HEK293 (cell line): ENCODE results near the gene RRP9.

Experiments used
- CTCF ChIA-PET: fragments of 350-600 bp; formaldehyde crosslinking; extraction: SDS; loops from one replicate; lab custom pipeline; 2021; ENCODE audit warnings: antibody characterized with exemption; lab: Yijun Ruan, JAX
- POLR2A ChIA-PET: fragments of 300-600 bp; formaldehyde crosslinking; extraction: SDS; loops from one replicate; lab custom pipeline; 2020; ENCODE audit warnings: antibody characterized with exemption, inconsistent platforms; lab: Yijun Ruan, JAX
- H3K27ac ChIP-seq: fragments of 200-500 bp; sonication (Bioruptor generic); 2 replicates; pipeline ENCODE4 v1.5.1; 2014; ENCODE audit warnings: low read depth, low read length, control low read depth, inconsistent platforms; ENCODE audit errors: extremely low read depth
- H3K36me3 ChIP-seq, 2 experiments: fragments of 200-500 bp in 1 of 2; sonication (Bioruptor generic) in 1 of 2; 1 replicate in 1 of 2; 2 replicates in 1 of 2; pipeline ENCODE4 v1.5.1; 2014 to 2017; ENCODE audit warnings: inconsistent platforms in 2 of 2, low read length in 2 of 2; ENCODE audit not compliant: control insufficient read depth in 2 of 2, insufficient read depth in 1 of 2
- H3K4me1 ChIP-seq: fragments of 200-500 bp; sonication (Bioruptor generic); 2 replicates; pipeline ENCODE4 v1.5.1; 2014; ENCODE audit warnings: mild to moderate bottlenecking, low read length, inconsistent platforms; ENCODE audit not compliant: control insufficient read depth, insufficient read depth
- H3K4me3 ChIP-seq: 2 replicates; pipeline ENCODE4 v1.5.1; 2011; ENCODE audit warnings: low read depth, mild to moderate bottlenecking, control low read depth, low read length, moderate library complexity
- H3K9me3 ChIP-seq: fragments of 200-500 bp; sonication (Bioruptor generic); 2 replicates; pipeline ENCODE4 v1.5.1; 2014; ENCODE audit warnings: low read depth, low read length, inconsistent platforms; ENCODE audit not compliant: control insufficient read depth, insufficient read depth
- SCRT2 ChIP-seq: fragments of 450-650 bp; formaldehyde crosslinking; IDR thresholded peaks from 2 replicates; pipeline ENCODE4 v1.5.1; 2016; ENCODE audit warnings: missing biosample characterization, missing genetic modification characterization
- ZNF214 ChIP-seq: fragments of 450-650 bp; formaldehyde crosslinking; IDR thresholded peaks from 2 replicates; pipeline ENCODE4 v1.5.1; 2017; ENCODE audit warnings: missing biosample characterization, mild to moderate bottlenecking, missing genetic modification characterization, borderline replicate concordance
- ZNF350 ChIP-seq: fragments of 450-650 bp; formaldehyde crosslinking; IDR thresholded peaks from 2 replicates; pipeline ENCODE4 v1.5.0; 2017; ENCODE audit warnings: missing biosample characterization, mild to moderate bottlenecking, missing genetic modification characterization
- ZNF404 ChIP-seq: fragments of 450-650 bp; formaldehyde crosslinking; IDR thresholded peaks from 2 replicates; pipeline ENCODE4 v1.5.1; 2017; ENCODE audit warnings: missing biosample characterization, missing genetic modification characterization
- ZNF426 ChIP-seq: fragments of 450-650 bp; formaldehyde crosslinking; IDR thresholded peaks from 2 replicates; pipeline ENCODE4 v1.5.1; 2017; ENCODE audit warnings: missing biosample characterization, missing genetic modification characterization, mild to moderate bottlenecking, inconsistent platforms, moderate library complexity
- ZNF560 ChIP-seq: fragments of 450-650 bp; formaldehyde crosslinking; IDR thresholded peaks from 2 replicates; pipeline ENCODE4 v1.5.1; 2017; ENCODE audit warnings: missing biosample characterization, missing genetic modification characterization, borderline replicate concordance
- ZNF830 ChIP-seq: fragments of 450-650 bp; IDR thresholded peaks from 2 replicates; pipeline ENCODE4 v1.5.0; 2018; ENCODE audit warnings: missing biosample characterization, missing genetic modification characterization, low read depth, mild to moderate bottlenecking, moderate library complexity
- TF ChIP-seq, protein P1 (sequence below): fragments of 450-650 bp; formaldehyde crosslinking; IDR thresholded peaks from 2 replicates; pipeline ENCODE4 v1.5.1; 2017; ENCODE audit warnings: missing biosample characterization, missing genetic modification characterization
- TF ChIP-seq, protein P2 (sequence below): fragments of 450-650 bp; formaldehyde crosslinking; IDR thresholded peaks from 2 replicates; pipeline ENCODE4 v1.5.0; 2017; ENCODE audit warnings: missing biosample characterization, missing genetic modification characterization, borderline replicate concordance
- TF ChIP-seq, protein P3 (sequence below): fragments of 450-650 bp; formaldehyde crosslinking; IDR thresholded peaks from 2 replicates; pipeline ENCODE4 v1.5.1; 2016; ENCODE audit warnings: missing biosample characterization, missing genetic modification characterization
- TF ChIP-seq, protein P4 (sequence below): fragments of 450-650 bp; formaldehyde crosslinking; IDR thresholded peaks from 2 replicates; pipeline ENCODE4 v1.5.1; 2017; ENCODE audit warnings: missing biosample characterization, mild to moderate bottlenecking, missing genetic modification characterization, moderate library complexity
- TF ChIP-seq, protein P5 (sequence below): fragments of 450-650 bp; formaldehyde crosslinking; IDR thresholded peaks from 2 replicates; pipeline ENCODE4 v1.5.1; 2016; ENCODE audit warnings: missing biosample characterization, missing genetic modification characterization

Gene RRP9

DNA sequence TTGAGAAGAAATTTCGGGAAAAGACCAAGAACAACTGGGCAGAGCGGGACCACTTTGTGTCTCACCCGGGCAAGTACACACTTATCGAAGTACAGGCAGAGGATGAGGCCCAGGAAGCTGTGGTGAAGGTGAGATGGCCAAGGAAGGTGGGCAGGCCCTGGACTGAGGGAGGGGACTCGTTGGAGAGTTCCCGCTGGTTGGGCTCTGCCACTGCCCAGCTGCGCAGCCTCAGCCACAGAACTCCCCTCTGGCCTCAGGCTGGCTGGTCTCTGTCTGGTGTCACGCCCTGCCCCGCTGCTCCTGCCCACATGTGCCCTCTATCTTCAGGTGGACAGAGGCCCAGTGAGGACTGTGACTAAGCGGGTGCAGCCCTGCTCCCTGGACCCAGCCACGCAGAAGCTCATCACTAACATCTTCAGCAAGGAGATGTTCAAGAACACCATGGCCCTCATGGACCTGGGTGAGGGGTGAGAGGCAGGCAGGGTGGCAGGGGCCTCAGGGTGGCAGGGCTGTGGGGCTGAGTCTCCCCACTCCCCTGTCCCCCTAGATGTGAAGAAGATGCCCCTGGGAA, 2.8 kb upstream of the RRP9 start (continued):
- TF ChIP-seq, protein P1, sequence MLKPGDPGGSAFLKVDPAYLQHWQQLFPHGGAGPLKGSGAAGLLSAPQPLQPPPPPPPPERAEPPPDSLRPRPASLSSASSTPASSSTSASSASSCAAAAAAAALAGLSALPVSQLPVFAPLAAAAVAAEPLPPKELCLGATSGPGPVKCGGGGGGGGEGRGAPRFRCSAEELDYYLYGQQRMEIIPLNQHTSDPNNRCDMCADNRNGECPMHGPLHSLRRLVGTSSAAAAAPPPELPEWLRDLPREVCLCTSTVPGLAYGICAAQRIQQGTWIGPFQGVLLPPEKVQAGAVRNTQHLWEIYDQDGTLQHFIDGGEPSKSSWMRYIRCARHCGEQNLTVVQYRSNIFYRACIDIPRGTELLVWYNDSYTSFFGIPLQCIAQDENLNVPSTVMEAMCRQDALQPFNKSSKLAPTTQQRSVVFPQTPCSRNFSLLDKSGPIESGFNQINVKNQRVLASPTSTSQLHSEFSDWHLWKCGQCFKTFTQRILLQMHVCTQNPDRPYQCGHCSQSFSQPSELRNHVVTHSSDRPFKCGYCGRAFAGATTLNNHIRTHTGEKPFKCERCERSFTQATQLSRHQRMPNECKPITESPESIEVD (tag by site-specific recombination) = no peak
- TF ChIP-seq, all 188 proteins: peak for 0

DNA sequence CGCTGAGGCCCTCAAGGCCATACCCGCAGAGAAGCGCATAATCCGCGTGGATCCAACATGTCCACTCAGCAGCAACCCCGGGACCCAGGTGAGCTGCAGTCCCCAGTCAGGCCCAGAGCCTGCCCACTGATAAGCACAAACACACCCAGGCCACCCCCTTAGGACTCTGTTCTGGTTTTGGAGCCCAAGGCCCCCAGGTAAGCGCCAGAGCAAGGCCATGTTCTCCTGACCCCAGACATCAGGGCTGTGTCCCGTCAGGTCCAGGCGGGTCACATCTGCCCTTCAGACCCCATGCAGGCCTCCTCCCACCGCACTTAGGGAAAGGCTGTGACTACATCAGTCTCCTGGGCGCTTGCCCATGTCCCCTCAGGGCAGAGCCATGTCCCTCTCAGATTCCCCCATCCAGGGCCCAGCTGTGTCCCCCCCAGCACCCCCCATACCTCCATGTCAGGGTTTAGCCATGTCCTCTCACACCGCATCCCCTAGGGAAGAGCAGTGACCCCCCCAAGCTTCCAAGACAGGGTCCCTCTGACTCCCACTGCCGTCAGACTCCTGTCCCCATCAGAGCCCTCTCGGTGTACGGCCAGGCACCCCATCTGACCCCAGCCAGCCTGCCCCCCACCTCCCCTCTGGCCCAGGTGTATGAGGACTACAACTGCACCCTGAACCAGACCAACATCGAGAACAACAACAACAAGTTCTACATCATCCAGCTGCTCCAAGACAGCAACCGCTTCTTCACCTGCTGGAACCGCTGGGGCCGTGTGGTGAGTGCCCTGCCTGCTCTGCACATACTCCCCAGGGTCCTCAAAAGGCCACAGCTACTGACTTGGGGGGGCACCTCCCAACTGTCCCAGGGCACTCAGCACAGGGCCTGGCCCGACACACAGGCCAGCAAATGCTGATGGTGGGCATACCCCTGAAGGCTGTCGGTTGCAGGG, 2.0 kb upstream of the RRP9 start:
- H3K4me1 ChIP-seq = peaks cover 4% of the 10 kb centered on the region
- no peak overlapping the region for H3K27ac ChIP-seq
- POLR2A ChIA-PET = interaction anchor here (1.1 to 2.8 kb wide), 3 partner anchors 47 to 52 kb away, joined by 3 to 20 read pairs (median 9); partner anchors contain the start of gene RPL29
- no peak overlapping the region for H3K4me3 ChIP-seq
- no peaks in the 10 kb centered on the region for H3K9me3 ChIP-seq
- peaks cover 0 to 22% of the 10 kb centered on the region in 2 experiments; a peak in 1 of 3 replicates for H3K36me3 ChIP-seq
- CTCF ChIA-PET = interaction anchor here (0.6 to 2.2 kb wide), 10 partner anchors 7 to 1677 kb away, joined by 3 to 22 read pairs (median 4); partner anchors contain the start of genes ABHD14A, ABHD14B, ACY1 and GPR62
- no peak for TF ChIP-seq SCRT2 (tag by site-specific recombination)
- TF ChIP-seq ZNF404 (tag by site-specific recombination) = no peak
- no peak for TF ChIP-seq ZNF426
- TF ChIP-seq, protein P2, sequence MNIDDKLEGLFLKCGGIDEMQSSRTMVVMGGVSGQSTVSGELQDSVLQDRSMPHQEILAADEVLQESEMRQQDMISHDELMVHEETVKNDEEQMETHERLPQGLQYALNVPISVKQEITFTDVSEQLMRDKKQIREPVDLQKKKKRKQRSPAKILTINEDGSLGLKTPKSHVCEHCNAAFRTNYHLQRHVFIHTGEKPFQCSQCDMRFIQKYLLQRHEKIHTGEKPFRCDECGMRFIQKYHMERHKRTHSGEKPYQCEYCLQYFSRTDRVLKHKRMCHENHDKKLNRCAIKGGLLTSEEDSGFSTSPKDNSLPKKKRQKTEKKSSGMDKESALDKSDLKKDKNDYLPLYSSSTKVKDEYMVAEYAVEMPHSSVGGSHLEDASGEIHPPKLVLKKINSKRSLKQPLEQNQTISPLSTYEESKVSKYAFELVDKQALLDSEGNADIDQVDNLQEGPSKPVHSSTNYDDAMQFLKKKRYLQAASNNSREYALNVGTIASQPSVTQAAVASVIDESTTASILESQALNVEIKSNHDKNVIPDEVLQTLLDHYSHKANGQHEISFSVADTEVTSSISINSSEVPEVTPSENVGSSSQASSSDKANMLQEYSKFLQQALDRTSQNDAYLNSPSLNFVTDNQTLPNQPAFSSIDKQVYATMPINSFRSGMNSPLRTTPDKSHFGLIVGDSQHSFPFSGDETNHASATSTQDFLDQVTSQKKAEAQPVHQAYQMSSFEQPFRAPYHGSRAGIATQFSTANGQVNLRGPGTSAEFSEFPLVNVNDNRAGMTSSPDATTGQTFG (tag by site-specific recombination) = no peak
- TF ChIP-seq ZNF214 = no peak
- TF ChIP-seq ZNF560 (tag by site-specific recombination) = no peak

DNA sequence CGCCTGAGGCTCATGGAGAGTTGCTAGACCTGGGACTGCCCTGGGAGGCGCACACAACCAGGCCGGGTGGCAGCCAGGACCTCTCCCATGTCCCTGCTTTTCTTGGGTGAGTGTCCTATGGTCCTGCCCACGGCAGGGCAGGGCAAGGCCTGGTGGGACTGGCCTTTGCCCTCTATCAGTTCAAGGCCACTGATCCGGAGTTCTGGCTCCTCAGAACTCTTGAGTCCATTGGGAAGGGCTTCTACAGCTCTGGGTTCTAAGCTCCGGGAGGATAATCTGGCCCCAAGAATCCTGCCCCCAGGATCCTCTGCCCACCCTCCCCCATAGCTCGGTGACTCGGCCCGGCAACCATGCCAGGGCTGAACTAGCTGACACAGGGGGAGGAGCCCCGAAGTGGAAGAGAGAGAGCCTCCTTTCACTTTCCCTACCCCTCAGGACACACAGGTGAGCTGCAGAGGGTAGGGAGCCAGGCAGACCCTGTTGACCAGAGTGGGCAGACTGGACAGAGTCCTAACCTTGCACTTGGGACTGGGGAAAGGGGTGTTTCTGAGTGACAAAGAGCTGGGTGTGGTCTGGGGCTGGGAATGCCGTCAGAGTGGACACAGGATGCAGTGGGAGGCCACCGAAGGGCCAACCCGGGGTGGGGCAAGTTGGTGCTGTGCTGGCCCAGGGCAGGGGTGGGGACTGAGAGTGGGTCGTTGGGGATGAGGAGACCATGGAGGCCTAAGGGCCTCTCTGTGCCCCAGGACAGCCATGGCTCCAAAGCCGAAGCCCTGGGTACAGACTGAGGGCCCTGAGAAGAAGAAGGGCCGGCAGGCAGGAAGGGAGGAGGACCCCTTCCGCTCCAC, 1.1 kb upstream of the RRP9 start:
- Histone ChIP-seq H3K27ac (peak overlapping the region; percentile 81), H3K4me1 (peaks cover 4% of the 10 kb centered on the region), H3K9me3 (no peaks in the 10 kb centered on the region), H3K36me3 (peaks cover 0 to 28% of the 10 kb centered on the region in 2 experiments; a peak in 1 of 3 replicates), H3K4me3 (peak overlapping the region; percentile 33)
- ChIA-PET CTCF (interaction anchor here (0.5 to 2.4 kb wide), 21 partner anchors 8 to 1269 kb away, joined by 3 to 22 read pairs (median 3); partner anchors contain the start of genes ABHD14A, ABHD14B, ACY1 and GPR62), POLR2A (interaction anchor here (0.8 to 2.8 kb wide), 4 partner anchors 40 to 95 kb away, joined by 4 to 20 read pairs (median 9); partner anchors contain the start of genes ACY1 and RPL29)
- TF ChIP-seq, protein P3, sequence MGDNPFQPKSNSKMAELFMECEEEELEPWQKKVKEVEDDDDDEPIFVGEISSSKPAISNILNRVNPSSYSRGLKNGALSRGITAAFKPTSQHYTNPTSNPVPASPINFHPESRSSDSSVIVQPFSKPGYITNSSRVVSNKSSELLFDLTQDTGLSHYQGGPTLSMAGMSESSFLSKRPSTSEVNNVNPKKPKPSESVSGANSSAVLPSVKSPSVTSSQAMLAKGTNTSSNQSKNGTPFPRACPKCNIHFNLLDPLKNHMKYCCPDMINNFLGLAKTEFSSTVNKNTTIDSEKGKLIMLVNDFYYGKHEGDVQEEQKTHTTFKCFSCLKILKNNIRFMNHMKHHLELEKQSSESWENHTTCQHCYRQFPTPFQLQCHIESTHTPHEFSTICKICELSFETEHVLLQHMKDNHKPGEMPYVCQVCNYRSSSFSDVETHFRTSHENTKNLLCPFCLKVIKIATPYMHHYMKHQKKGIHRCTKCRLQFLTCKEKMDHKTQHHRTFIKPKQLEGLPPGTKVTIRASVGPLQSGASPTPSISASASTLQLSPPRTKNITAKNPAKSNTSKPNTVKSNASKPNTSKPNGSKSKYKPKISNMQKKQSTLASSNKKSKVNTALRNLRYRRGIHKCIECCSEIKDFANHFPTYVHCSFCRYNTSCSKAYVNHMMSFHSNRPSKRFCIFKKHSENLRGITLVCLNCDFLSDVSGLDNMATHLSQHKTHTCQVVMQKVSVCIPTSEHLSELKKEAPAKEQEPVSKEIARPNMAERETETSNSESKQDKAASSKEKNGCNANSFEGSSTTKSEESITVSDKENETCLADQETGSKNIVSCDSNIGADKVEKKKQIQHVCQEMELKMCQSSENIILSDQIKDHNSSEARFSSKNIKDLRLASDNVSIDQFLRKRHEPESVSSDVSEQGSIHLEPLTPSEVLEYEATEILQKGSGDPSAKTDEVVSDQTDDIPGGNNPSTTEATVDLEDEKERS (tag by site-specific recombination) = no peak
- no peak for TF ChIP-seq ZNF350 (tag by site-specific recombination)
- TF ChIP-seq, protein P4, sequence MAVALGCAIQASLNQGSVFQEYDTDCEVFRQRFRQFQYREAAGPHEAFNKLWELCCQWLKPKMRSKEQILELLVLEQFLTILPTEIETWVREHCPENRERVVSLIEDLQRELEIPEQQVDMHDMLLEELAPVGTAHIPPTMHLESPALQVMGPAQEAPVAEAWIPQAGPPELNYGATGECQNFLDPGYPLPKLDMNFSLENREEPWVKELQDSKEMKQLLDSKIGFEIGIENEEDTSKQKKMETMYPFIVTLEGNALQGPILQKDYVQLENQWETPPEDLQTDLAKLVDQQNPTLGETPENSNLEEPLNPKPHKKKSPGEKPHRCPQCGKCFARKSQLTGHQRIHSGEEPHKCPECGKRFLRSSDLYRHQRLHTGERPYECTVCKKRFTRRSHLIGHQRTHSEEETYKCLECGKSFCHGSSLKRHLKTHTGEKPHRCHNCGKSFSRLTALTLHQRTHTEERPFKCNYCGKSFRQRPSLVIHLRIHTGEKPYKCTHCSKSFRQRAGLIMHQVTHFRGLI (tag by site-specific recombination) = no peak
- TF ChIP-seq, protein P5, sequence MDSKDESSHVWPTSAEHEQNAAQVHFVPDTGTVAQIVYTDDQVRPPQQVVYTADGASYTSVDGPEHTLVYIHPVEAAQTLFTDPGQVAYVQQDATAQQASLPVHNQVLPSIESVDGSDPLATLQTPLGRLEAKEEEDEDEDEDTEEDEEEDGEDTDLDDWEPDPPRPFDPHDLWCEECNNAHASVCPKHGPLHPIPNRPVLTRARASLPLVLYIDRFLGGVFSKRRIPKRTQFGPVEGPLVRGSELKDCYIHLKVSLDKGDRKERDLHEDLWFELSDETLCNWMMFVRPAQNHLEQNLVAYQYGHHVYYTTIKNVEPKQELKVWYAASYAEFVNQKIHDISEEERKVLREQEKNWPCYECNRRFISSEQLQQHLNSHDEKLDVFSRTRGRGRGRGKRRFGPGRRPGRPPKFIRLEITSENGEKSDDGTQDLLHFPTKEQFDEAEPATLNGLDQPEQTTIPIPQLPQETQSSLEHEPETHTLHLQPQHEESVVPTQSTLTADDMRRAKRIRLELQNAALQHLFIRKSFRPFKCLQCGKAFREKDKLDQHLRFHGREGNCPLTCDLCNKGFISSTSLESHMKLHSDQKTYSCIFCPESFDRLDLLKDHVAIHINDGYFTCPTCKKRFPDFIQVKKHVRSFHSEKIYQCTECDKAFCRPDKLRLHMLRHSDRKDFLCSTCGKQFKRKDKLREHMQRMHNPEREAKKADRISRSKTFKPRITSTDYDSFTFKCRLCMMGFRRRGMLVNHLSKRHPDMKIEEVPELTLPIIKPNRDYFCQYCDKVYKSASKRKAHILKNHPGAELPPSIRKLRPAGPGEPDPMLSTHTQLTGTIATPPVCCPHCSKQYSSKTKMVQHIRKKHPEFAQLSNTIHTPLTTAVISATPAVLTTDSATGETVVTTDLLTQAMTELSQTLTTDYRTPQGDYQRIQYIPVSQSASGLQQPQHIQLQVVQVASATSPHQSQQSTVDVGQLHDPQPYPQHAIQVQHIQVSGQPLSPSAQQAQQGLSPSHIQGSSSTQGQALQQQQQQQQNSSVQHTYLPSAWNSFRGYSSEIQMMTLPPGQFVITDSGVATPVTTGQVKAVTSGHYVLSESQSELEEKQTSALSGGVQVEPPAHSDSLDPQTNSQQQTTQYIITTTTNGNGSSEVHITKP = peak; percentile 80
- TF ChIP-seq ZNF830 (tag by site-specific recombination) = no peak
